Hepatocyte (in vitro differentiated cells): ENCODE results near the gene WT1. TPM values are rescaled to one million over a fixed set of nuclear protein-coding genes. Genes with fewer than 3 reads are reported as not detected.

Experiments used
- DNase-seq: peaks from one replicate; pipeline ENCODE4 v3.0.0-alpha.2; 2016; ENCODE audit warnings: low spot score
- H2AFZ ChIP-seq: fragments of 200-600 bp; sonication (generic); 2 replicates; pipeline ENCODE4 v1.6.0; 2016; ENCODE audit warnings: antibody characterized with exemption, mild to moderate bottlenecking
- H3K27ac ChIP-seq: fragments of 200-600 bp; sonication (generic); 2 replicates; pipeline ENCODE4 v1.5.1; 2016; ENCODE audit warnings: mild to moderate bottlenecking
- H3K27me3 ChIP-seq: fragments of 200-600 bp; sonication (generic); 2 replicates; pipeline ENCODE4 v1.6.1; 2016
- H3K36me3 ChIP-seq: fragments of 200-600 bp; sonication (generic); replicated peaks from 2 replicates; pipeline ENCODE4 v1.5.1; 2016; ENCODE audit warnings: low read depth; ENCODE audit not compliant: insufficient read depth
- H3K4me1 ChIP-seq: fragments of 200-600 bp; sonication (generic); 2 replicates; pipeline ENCODE4 v1.5.1; 2016; ENCODE audit warnings: mild to moderate bottlenecking, moderate library complexity; ENCODE audit not compliant: insufficient read depth
- H3K4me2 ChIP-seq: fragments of 200-600 bp; sonication (generic); 2 replicates; pipeline ENCODE4 v1.6.0; 2016
- H3K4me3 ChIP-seq: fragments of 200-600 bp; sonication (generic); 2 replicates; pipeline ENCODE4 v1.5.1; 2016; ENCODE audit warnings: mild to moderate bottlenecking
- H3K79me2 ChIP-seq: fragments of 200-600 bp; sonication (generic); 2 replicates; pipeline ENCODE4 v1.6.0; 2017; ENCODE audit warnings: mild to moderate bottlenecking
- H3K9me2 ChIP-seq: fragments of 200-600 bp; sonication (generic); replicated peaks from 2 replicates; pipeline ENCODE4 v1.6.0; 2017; ENCODE audit warnings: mild to moderate bottlenecking; ENCODE audit not compliant: insufficient read depth
- H3K9me3 ChIP-seq: fragments of 200-600 bp; sonication (generic); 2 replicates; pipeline ENCODE4 v1.5.1; 2016; ENCODE audit warnings: low read depth, mild to moderate bottlenecking
- H4K20me1 ChIP-seq: fragments of 200-600 bp; sonication (generic); 2 replicates; pipeline ENCODE4 v1.6.0; 2016; ENCODE audit warnings: mild to moderate bottlenecking; ENCODE audit not compliant: insufficient read depth, poor library complexity, severe bottlenecking
- EZH2 ChIP-seq: fragments of 200-600 bp; sonication (generic); IDR thresholded peaks from 2 replicates; pipeline ENCODE4 v1.6.1; 2016; ENCODE audit warnings: antibody characterized with exemption, mild to moderate bottlenecking, borderline replicate concordance
- EZH2phosphoT487 ChIP-seq: fragments of 200-600 bp; sonication (generic); IDR thresholded peaks from one replicate; pipeline ENCODE4 v1.6.1; 2018; ENCODE audit warnings: antibody characterized with exemption, mild to moderate bottlenecking, low read depth, moderate library complexity; ENCODE audit not compliant: unreplicated experiment, severe bottlenecking
- WGBS: methylation state at CpG from one replicate; pipeline ENCODE4 v1.1.6; 2016; ENCODE audit warnings: low lambda C conversion rate; ENCODE audit errors: missing lambda C conversion rate; 5-methylcytosine and 5-hydroxymethylcytosine counted together
- polyA plus RNA-seq: library from polyadenylated mRNA; unstranded; fragments of >200 nt; fragmentation: Nextera tagmentation; extraction: Ambion mirVana; gene quantifications from 2 replicates; pipeline ENCODE4 v1.2.1, GENCODE V29; 2016
- total RNA-seq: library from RNA; depleted of rRNA; stranded (reverse); fragments of >200 nt; gene quantifications from 2 replicates; pipeline ENCODE4 v1.2.3, GENCODE V29; 2014
- TF ChIP-seq, protein P1 (sequence below): fragments of 200-600 bp; sonication (generic); IDR thresholded peaks from 2 replicates; pipeline ENCODE4 v1.5.1; 2016; ENCODE audit warnings: antibody characterized with exemption, mild to moderate bottlenecking; ENCODE audit not compliant: poor library complexity

WT1 gene
- total and polyA plus RNA-seq, 2 experiments from 2014 or later, result 0.37 to 0.47 TPM

DNA sequence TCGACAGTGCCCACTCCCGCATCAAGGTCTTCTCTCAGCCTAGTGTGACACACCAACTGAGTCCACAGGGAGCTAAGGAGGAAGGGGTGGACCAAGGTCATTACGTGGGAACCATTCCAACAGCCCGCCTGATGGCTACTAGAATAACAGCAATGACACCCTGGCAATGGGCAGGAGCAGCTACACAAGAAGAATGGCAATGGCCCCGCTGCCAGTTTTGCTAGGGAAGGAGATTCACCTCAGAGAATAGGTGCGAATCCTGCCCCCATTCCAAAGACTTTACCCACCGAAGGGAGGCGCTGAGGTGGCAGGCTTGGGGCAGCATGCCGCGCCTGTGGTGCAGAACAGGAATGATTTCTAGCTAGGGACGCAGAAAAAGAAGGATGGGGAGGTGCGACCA is 9.1 kb downstream of the WT1 start:
- Histone ChIP-seq H4K20me1 (no peaks in the 10 kb centered on the region), H3K27ac (no peak overlapping the region), H3K27me3 (peaks cover 98% of the 10 kb centered on the region), H2AFZ (no peak overlapping the region), H3K4me2 (peak overlapping the region; percentile 79), H3K4me1 (peaks cover 16% of the 10 kb centered on the region), H3K79me2 (no peaks in the 10 kb centered on the region), H3K9me2 (no peaks in the 10 kb centered on the region), H3K36me3 (no peaks in the 10 kb centered on the region), H3K4me3 (no peak overlapping the region), H3K9me3 (no peaks in the 10 kb centered on the region)
- WGBS, result 17% methylated on average over 12 of the region's 12 CpGs
- no peak for TF ChIP-seq EZH2phosphoT487
- TF ChIP-seq, protein P1, sequence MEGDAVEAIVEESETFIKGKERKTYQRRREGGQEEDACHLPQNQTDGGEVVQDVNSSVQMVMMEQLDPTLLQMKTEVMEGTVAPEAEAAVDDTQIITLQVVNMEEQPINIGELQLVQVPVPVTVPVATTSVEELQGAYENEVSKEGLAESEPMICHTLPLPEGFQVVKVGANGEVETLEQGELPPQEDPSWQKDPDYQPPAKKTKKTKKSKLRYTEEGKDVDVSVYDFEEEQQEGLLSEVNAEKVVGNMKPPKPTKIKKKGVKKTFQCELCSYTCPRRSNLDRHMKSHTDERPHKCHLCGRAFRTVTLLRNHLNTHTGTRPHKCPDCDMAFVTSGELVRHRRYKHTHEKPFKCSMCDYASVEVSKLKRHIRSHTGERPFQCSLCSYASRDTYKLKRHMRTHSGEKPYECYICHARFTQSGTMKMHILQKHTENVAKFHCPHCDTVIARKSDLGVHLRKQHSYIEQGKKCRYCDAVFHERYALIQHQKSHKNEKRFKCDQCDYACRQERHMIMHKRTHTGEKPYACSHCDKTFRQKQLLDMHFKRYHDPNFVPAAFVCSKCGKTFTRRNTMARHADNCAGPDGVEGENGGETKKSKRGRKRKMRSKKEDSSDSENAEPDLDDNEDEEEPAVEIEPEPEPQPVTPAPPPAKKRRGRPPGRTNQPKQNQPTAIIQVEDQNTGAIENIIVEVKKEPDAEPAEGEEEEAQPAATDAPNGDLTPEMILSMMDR, result no peak
- TF ChIP-seq EZH2, result no peak
- no peak for DNase-seq

DNA sequence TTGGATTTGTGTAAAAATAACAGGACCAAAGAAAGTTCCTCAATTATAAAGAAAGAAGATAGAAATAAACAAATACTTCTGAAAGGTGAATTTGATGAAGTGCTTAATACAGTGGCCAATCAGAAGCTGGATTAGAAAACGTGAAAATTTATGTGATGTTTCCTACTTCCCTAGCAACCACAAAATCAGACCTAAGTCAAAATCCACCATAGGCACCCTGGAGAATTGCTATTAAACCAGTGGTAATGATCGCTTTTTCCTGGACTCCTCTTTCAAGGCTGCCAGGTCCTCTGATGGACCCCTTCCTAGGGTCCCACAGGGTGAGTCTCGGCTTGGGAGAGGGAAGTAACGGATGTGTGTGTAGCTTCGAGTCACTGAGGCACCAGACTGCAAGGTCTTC is 9.6 kb downstream of the WT1 start:
- DNase-seq, result no peak
- Histone ChIP-seq H3K4me1 (peaks cover 16% of the 10 kb centered on the region), H3K9me3 (no peaks in the 10 kb centered on the region), H3K4me3 (no peak overlapping the region), H3K4me2 (no peak overlapping the region), H4K20me1 (no peaks in the 10 kb centered on the region), H3K36me3 (no peaks in the 10 kb centered on the region), H3K9me2 (no peaks in the 10 kb centered on the region), H3K27ac (no peak overlapping the region), H3K79me2 (no peaks in the 10 kb centered on the region), H2AFZ (no peak overlapping the region), H3K27me3 (peaks cover 98% of the 10 kb centered on the region)
- 61% methylated on average over 4 of the region's 5 CpGs for WGBS
- TF ChIP-seq EZH2 (no peak), EZH2phosphoT487 (peak; percentile 36)

DNA sequence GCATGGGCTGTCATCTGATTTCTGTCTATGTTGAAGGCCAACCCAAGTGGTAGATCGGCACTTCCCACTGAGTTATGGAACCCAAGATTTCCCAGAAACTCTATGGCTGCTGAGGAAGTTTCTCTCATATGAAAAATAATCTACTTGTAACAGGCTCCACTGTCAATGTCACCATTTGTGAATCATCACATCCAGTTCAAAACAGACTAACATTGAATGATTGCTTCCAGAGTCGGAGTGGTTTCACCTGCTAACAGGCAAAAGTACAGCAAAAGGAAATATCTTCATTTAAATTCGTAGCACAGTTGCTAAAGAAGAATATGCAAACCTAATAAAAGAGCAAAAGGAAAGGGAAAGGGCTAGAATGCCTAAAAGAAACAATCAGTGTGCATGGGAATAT is 12.8 kb downstream of the WT1 start:
- 73% methylated on average over 3 of the region's 3 CpGs for WGBS
- Histone ChIP-seq H3K4me2 (no peak overlapping the region), H3K9me2 (no peaks in the 10 kb centered on the region), H3K4me1 (peaks cover 11% of the 10 kb centered on the region), H3K79me2 (no peaks in the 10 kb centered on the region), H3K27ac (no peak overlapping the region), H4K20me1 (no peaks in the 10 kb centered on the region), H3K27me3 (peaks cover 93% of the 10 kb centered on the region), H3K4me3 (no peak overlapping the region), H2AFZ (no peak overlapping the region), H3K36me3 (no peaks in the 10 kb centered on the region), H3K9me3 (no peaks in the 10 kb centered on the region)
- no peak for DNase-seq
- TF ChIP-seq EZH2phosphoT487, result no peak
- TF ChIP-seq, protein P1, result no peak
- TF ChIP-seq EZH2, result no peak

- H4K20me1 ChIP-seq, result no peaks in the 10 kb centered on the region
- H3K4me2 ChIP-seq, result no peak overlapping the region
- no peaks in the 10 kb centered on the region for H3K79me2 ChIP-seq
- TF ChIP-seq, protein P1, result no peak
- TF ChIP-seq EZH2 (no peak), EZH2phosphoT487 (no peak)
- no peak overlapping the region for H3K4me3 ChIP-seq
- no peaks in the 10 kb centered on the region for H3K9me3 ChIP-seq
- no peak overlapping the region for H2AFZ ChIP-seq
- peaks cover 6% of the 10 kb centered on the region for H3K4me1 ChIP-seq
- H3K9me2 ChIP-seq, result no peaks in the 10 kb centered on the region
- DNase-seq, result no peak
- H3K36me3 ChIP-seq, result no peaks in the 10 kb centered on the region
- no peak overlapping the region for H3K27ac ChIP-seq
- peaks cover 90% of the 10 kb centered on the region for H3K27me3 ChIP-seq
- 90% methylated on average over 2 of the region's 2 CpGs for WGBS
Measured at GRCh38 chr11:32421992-32422391, 13.3 kb downstream of the WT1 start.
